Fibroblast of lung (primary cell): ENCODE results near the gene PBOV1.

Source experiments
- EZH2 ChIP-seq: IDR thresholded peaks from 2 replicates; pipeline ENCODE4 v1.5.1; 2012; ENCODE audit warnings: low read length, control low read depth, mild to moderate bottlenecking; ENCODE audit errors: missing control alignments
- TF ChIP-seq, protein P1 (sequence below), 2 donors: IDR thresholded peaks in 1 of 2; conservative IDR thresholded peaks in 1 of 2; 1 replicate in 1 of 2; 2 replicates in 1 of 2; pipeline ENCODE4 v1.5.1; 2011 to 2012; ENCODE audit warnings: low read length in 2 of 2, control low read depth in 1 of 2, inconsistent platforms in 1 of 2, low read depth in 1 of 2, mild to moderate bottlenecking in 1 of 2

DNA sequence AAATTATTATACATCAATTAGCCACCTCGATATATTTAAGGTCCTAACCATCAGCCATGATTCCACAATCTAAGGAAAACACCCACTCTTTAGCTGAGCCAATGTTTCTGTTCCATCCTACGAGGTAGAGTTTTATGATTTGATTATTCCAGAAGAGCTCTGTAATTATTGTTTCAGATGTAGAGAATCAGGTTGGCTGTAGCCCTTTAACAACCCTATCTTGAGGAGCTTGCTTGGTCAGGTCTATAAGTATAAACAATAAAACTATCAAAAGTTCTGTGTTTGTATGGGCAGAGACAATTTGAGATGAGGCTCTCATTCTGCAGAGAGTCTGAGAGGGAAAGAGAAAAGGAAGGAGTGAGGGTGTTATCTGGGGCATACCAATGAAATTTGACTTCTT, at the start of gene PBOV1:
- TF ChIP-seq, protein P1, sequence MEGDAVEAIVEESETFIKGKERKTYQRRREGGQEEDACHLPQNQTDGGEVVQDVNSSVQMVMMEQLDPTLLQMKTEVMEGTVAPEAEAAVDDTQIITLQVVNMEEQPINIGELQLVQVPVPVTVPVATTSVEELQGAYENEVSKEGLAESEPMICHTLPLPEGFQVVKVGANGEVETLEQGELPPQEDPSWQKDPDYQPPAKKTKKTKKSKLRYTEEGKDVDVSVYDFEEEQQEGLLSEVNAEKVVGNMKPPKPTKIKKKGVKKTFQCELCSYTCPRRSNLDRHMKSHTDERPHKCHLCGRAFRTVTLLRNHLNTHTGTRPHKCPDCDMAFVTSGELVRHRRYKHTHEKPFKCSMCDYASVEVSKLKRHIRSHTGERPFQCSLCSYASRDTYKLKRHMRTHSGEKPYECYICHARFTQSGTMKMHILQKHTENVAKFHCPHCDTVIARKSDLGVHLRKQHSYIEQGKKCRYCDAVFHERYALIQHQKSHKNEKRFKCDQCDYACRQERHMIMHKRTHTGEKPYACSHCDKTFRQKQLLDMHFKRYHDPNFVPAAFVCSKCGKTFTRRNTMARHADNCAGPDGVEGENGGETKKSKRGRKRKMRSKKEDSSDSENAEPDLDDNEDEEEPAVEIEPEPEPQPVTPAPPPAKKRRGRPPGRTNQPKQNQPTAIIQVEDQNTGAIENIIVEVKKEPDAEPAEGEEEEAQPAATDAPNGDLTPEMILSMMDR (conservative IDR thresholded peaks at IDR 0.05 in 1 of 2, IDR thresholded peaks at IDR 0.05 in 1 of 2; ENCODE audit: low read depth in 1 of 2, low read length in 2 of 2) = no peak
- TF ChIP-seq EZH2 = no peak
